Activated CD8-positive, alpha-beta memory T cell treated with anti-CD3 and anti-CD28 coated beads, Interleukin-2, amount 50 U/mL, for 1 hour (primary cell): ENCODE results near the gene DMD.
"Not testable (repeated sequence)": the region's sequence is repeated elsewhere in the genome, so short reads cannot be mapped to it uniquely, and the experiment has no call there.

Experiments
- DNase-seq: peaks from one replicate; pipeline ENCODE4 v3.0.0-alpha.2; 2020; ENCODE audit errors: extremely low read depth

The DMD gene

DNA sequence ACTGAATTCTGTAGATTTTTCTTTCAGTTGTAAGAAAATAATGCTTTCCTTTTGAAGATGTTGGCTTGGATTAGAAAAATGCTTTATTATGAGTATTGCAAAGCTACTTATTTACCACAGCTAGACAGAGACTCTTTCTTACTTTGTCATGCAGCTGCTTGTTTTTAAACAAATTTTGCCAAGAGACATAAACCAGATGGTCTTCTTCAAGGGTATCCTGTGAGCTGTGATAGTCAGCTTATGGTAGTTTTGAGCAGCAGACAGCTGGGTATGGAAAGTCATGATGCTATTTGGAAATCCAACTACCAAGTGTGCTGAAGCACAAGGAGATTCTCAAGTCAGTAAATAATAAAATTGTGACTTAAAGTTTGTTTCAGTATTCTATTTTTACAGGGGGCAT, 941.5 kb downstream of the DMD start:
- DNase-seq, result no peak

DNA sequence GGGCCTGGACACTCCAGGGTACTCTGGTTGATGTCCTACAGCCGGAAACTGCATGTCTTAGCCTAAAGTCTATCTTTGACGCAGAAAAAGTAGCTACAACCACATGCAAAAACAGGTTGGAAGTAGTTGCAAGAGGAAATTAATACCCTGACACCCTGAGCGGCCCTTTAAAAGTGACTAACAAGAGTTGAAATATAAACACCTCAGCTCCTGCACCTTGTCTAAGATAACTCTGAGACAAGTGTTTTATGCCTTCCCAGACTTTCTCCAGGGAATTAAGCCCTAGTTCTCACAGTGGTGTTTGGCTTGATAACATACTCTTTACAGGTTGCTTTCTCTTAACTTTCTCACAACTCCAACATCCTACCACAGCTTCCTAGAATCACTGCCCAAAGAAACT, 943.1 kb downstream of the DMD start:
- no peak for DNase-seq

DNA sequence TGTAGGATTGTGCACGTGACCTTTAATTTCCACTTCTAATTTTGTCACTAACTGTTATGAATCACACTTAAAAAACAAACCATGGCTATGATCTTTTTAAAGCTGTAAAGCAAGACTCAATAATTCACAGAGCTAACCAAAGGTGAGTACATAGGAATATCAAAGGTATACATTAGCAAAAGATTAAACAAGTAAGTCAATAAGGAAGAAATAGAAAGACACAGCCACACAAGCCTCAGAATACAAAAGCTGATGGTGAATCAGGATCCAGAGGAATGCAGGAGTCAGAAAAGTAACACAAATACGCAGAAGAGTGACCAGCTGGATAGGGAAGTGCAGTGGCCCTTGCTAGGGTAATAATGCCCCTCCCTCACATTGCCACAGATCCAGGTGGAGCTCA, 943.6 kb downstream of the DMD start:
- no peak for DNase-seq

DNA sequence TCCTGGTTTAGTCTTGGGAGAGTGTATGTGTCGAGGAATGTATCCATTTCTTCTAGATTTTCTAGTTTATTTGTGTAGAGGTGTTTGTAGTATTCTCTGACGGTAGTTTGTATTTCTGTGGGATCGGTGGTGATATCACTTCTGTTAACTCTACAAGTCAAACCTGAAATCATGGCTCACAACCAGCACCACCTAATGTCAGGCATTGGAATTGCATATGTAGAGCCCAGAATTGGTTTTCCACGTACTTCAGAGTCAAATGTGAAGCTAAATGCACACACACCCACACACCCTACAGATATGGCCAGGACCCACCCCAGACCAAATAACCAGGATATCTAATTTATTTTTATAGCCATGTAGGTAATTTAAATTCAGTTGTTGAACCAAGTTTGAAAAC, 964.7 kb downstream of the DMD start:
- not testable (repeated sequence) for DNase-seq

DNA sequence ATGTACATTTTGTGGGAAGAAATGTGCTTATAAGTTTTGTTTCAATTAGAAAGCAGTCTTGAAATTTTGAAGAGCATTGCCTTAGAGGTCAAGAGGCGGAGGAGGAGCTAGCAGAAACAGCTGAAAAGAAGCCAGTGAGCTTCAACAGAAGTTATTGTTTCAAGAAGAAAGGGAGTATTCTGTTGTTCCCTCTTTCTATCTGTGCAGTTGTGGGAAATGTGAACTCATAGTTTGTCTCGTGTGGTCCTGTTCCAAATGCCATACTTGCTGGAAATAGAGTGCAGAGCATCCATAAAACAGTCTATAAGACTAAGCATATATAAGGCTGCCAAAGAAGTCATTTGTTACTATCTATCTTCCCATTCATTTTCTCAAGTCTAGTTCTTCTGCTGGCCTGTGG, 1015.7 kb downstream of the DMD start:
- no peak for DNase-seq

DNA sequence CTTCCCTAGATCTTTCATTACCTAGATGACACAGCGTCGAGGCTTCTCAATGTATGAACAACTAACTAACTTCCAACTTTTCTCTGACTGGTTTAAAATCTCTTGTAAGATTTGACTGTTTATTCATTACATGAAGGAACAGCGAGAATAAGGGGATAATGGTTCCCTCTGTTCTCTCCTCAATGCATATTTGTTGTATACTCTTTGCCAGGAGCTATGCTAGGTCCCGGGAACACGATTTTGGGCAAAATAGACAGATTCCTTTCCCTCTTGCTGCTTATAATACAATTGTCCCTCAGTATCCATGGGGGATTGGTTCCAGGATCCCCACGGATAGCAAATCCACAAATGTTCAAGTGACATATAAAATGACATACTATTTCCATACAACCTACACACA, 1020.0 kb downstream of the DMD start:
- no peak for DNase-seq

DNA sequence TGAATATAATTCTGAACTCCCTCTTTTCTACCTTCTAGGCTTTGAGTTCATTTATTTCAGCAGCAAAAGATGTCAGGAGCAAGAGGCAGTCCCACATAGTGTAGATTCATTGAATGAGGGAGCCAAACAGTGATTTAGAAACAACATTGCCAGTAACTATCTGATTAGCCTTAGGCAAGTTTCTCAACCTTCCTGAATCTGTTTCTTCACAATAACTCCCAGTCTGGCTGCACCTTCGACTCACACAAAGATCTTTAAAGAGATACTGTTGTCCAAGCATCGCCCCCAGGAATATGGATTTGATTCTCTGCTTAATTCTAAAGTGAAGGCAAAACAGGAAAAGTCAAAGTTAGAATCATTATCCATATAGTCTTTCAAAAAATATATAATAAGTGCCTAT, 1026.2 kb downstream of the DMD start:
- no peak for DNase-seq

DNA sequence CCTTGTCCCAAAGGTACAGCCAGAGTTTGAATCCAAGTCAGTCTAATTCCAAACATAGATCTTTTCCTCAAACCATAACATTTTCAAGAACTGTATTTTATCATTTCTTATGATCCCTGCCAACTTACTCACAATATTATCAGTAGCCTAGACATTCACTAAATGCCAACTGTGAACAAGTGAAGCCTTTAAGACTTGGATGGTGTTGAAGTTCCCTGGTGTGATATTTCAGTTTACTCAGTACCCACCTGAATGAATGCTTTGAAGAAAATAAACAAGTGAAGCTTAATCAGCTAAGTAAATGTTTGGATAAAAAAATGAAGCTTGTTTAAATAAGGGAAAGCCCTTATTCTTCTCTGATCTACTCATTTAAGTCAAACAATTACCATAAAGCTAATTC, 1028.3 kb downstream of the DMD start:
- DNase-seq, result no peak

DNA sequence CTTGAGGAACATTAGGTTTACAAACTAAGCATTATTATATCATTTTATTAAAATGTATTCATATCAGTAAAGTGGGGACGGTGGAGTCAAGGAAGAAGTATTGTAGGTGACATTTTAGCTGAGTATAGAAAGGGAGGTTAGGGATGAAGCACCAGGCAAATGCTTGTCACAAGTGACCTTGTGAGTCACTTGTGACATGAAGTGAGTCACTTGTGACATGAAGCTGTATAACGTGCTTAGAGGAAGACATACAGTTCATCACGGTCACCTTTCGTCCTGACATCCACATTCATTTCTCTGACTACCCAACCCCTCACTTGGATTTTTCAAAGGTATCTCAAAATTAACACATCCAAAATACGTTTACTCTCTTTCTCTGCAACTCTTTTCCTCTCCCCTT, 1034.8 kb downstream of the DMD start:
- DNase-seq, result no peak

DNA sequence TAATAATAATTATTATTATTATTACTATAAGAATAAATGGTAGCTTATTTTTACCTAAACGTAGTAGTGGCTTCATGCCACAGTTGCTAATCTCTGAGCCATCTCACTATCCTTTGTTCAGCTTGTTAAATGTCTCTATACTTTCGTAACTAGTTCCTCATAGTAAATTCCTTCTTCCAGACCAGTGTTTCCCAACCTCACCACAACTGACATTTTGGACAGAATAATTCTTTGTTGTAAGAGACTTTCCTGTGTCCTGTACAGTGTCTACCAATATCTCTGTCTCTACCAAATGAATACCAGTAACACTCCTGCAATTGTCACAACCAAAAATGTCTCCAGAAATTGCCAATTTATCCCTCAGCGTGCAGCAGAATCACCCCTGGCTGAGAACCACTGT, 1040.9 kb downstream of the DMD start:
- no peak for DNase-seq

DNA sequence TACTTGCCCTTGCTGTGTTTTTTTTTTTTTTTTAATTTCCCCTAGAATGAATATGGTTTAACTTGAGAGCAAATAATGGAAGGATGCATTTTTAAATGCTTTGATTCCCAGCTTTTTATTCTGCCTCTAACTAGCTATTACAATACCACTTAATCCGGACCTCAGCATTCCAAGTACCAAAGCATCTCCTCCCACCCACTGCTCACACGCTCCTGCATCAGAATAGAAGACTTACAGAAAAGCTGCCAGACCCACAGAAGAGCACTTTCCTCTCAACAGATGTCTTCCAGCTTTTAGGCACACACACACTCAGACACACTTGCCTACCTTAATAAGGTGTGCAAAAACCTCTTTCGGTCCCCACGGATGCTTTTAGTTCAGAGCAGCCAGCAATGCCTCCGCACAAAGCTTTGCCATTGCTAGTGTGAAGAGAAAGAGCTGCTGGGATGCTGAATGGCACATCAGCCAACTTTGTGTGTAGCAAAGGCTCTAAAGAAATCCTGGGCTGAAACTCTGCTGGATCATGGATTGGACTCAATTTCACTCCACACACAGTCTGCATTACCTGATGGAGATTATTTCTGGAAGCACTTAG, 1056.2 kb downstream of the DMD start:
- no peak for DNase-seq

DNA sequence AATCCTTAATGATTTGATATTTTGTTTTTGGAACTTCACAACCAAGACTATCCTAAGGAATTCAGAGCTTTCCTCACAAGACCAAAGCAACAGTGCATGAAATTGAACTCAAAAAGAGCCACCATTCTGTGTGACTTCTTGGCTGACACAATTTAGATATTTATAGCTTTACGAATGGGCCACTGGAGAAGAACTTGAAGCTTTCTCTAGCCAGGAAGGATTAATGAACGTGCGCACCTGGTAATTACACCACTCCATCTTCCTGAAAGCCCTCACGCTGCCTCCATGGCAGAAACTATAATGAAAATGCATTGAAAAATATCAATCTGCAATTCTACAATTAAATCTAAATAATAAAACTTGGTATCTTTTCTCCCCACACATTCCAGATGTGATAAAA, 1057.8 kb downstream of the DMD start:
- DNase-seq, result no peak

DNA sequence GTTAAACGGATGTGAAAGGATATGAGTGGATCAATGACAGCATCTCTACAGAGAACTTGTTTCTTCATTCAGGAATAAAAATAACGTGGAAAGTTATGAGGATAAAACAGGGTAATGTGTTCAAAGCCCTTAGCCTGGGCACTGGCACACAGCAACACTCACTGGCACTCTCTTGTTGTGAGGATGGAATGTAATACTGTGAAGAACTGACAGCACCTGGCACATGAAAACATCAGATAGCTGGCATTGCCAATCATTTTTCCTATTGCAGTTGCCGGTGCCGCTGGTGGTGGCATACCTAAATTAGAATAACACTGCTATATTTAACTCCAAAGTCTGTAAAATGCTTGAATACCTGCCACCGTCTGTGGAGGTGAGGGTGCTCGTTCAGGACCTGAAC, 1061.2 kb downstream of the DMD start:
- no peak for DNase-seq

DNA sequence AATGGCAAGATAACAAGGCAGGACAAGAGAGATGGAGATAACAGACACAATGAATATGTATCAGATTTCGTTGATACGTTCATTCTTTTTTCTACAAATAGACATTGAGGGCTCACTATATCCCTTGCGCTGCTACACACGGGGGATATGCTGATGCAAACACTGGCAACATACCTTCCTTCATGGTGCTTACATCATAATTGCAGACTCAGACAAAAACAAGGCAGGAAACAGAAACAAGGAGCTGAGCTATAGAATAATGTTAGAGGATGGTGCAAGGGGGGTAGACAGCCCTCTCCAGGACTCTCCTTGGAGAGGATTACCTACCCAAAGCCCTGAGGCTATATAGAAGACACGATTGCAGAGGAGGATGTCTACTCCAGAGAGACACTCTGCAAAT, 1069.5 kb downstream of the DMD start:
- DNase-seq, result no peak

DNA sequence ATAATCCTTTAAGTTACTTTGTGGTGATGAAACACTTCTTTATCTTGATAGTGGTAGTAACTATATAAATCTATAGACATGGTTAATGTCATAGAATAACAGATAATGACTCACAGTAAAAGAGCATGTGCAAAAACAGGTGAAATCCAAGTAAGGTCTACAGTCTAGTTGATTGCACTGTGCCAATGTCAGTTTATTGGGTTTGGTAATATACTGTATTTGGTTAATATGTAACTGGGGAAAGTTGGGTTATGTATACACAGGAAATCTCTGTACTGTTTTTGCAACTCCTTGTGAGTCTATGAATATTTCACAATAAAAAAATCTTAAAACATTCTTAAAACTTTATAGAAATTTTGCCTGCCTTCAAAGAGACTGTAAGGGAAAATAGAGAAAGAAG, 1071.9 kb downstream of the DMD start:
- no peak for DNase-seq

DNA sequence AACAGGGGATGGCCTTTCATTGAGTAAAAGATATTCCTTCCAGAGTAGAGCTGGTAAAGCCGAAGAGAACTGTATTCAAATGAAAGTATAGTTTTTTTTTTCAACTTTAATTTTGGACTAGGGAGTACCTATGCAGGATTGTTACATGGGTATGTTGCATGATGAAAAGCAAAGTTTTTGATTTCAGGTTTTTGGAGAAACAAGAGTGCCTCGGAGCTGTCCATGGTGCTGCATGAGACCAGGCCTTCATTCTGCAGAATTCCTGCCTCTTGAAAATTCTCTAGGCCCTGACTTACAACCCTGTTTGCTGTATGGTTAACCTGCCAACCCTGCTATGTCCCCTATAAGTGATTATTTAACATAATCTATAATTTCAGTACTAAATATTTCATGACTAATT, 1073.8 kb downstream of the DMD start:
- DNase-seq, result no peak

DNA sequence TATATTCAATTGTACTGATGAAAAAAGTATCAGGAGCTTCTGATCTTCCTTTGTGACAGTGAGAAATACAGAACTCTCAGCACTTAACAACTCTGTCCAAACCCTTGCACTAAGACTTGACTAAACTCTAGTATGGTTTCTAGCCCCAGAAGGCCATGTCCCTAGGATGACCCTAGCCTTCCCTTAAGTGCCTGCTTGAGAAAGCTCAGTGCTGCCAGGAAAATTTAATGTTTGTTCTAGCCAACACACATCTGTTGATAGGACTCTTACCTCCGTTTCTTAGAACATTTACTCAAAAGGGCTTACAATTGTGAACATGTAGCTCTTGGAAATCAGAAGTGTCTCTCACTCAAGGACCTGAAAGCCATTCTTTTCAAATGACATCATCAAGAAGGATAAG, 1084.4 kb downstream of the DMD start:
- no peak for DNase-seq

DNA sequence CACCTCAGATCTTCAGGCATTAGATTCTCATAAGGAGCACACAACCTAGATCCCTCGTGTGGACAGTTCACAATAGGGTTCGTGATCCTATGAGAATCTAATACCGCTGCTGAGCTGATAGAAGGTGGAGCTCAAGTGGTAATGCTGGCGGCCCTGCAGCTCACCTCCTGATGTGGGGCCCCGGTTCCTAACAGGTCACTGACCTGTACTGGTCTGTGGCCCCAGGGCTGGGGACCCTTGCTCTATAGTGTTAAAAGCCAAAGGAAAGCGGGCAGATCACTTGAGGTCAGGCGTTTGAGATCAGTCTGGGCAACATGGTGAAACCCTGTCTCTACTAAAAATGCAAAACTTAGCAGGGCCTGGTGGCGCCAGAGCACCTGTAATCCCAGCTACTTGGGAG, 1092.5 kb downstream of the DMD start:
- no peak for DNase-seq

DNA sequence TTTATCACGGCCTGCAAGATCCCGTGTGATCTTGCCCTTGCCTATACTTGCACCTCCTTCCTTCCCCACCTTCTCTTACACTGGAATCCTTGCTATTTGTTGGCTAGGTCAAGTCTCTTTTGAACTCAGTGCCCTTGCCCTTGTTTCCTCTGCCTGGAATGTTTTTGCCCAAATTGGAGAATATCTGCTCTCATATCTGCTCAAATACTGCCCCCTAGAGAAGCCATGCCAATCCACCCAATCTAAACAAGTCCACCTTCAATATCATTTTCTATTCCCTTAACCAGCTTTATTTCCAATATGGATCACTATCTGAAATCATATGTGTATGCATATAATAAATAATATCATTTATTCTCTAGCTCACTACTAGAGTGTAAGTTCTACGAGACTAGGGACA, 1095.3 kb downstream of the DMD start:
- DNase-seq, result no peak

DNA sequence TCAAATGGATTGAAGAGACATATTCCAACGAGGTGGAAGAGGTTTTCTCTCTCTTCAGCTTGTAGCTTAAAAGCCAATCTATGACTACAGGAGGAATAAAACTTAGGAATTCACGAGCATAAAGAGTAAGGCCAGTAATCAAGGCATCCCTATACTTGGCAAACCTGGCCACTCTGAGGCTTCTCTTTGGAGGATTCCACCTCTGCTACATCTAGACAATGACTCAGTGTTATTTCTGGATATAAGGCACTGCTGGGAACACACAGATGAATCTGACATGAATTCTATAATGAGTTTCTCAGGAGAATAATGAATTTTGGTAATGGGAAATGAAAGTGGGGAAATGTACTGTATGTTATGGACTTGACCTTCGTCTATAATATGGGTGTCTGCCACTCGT, 1123.7 kb downstream of the DMD start:
- no peak for DNase-seq

DNA sequence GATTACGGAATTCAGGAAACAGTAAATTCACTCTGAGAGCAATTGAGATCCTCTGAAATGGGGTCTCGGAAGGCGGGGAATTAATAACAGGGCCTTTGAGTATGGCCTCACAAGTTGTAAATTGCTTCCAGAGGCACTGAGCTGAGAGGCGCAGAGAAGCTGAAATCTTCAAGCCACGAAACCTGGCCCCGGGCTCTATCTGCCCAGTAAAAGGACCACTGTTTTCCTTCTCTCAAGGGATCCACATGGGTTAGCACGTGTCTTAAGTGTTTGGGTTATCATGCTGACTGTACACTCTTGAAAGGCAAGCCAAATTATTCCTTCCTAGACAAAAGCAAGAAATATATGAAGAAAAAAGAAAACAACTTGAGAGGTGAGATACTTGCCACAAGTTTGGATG, 1126.6 kb downstream of the DMD start:
- DNase-seq, result no peak

DNA sequence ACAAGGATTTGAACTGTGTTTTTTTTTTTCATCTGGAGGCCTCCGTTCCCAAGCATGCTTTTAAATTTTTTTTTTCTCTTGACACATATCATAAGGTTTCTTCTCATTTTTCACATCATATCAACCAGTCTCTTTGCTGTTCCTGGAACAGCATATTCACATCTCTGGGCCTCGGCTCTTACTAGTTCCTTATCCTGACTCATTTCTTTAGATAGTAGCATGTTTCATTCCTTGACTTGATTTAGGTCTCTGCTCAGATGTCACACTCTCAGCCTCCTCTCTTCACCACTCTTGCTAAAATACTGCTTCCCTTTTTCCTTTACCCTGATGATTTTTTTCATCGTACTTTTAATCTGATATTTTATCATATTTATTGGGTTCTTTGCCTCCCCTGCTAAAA, 1163.1 kb downstream of the DMD start:
- no peak for DNase-seq

DNA sequence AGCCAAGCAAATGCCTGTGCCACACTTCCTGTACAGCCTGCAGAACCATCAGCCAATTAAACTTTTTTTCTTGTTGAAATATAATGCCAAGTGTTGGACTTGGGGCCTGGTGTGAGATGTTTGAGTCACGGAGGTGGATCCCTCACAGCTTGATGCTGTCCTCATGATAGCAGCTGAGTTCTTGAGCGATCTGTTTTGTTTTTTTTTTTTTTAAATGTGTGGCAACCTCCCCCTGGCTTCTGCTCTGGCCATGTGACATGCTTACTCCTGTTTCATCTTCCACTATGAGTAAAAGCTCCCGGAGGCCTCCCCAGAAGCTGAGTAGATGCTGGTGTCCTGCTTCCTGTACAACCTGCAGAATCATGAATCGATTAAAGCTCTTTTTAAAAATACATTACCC, 1166.2 kb downstream of the DMD start:
- DNase-seq, result no peak

DNA sequence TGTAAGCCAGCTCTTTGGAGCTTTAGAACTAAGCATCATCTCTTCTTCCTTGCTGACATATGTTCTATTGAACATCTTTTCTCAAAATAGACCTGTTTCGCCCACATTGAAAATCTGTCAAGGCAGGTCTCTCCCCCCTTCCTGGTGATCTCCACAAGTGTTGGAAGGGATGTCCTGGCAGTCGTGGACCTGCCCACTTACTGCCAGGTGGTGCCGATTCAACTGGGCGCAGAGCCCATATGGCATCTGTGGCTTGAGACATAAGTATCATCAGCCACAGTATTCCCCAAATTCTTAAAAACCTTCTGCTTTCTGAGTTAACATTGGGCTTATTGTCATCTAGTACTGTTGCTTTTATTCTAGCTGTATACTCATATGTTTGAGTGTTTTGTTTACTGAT, 1170.2 kb downstream of the DMD start:
- no peak for DNase-seq

DNA sequence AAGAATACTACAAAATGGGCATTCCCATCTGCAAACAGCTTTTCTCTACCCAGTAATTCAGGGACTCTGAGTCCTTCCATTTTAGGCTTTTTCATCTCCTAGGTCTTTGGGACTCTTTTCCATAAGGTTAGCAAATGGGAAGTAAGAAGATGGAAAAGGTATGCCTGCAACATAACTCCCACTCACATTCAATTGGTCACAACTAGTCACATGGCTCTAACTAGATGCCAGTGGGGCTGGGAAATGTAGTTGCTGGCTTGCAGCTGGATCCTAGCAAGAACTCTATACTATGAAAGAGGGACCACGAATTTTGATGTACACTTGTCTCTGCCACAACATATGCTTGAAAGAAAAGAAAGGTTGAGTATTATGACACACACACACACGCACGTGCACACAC, 1184.6 kb downstream of the DMD start:
- DNase-seq, result no peak
